Right atrium auricular region (tissue), 2 donors: ENCODE results near the gene THEM5. TPM values are rescaled to one million over a fixed set of nuclear protein-coding genes. Genes with fewer than 3 reads are reported as not detected.

ENCODE experiments used
- DNase-seq: peaks from one replicate; pipeline ENCODE4 v3.0.0-alpha.2; 2019; ENCODE audit warnings: low spot score
- H3K27ac ChIP-seq, 2 donors: fragments of 200-600 bp; sonication (generic); 1 replicate in 1 of 2; 2 replicates in 1 of 2; pipeline ENCODE4 v1.5.1; 2016 to 2019
- H3K27me3 ChIP-seq, 2 donors: fragments of 200-600 bp; sonication (generic); one replicate each; pipeline versions ENCODE4 v1.5.1 to v1.6.0; 2017 to 2019
- H3K36me3 ChIP-seq: fragments of 200-600 bp; sonication (generic); one replicate; pipeline ENCODE4 v1.5.1; 2016
- H3K4me1 ChIP-seq, 2 donors: fragments of 200-600 bp; sonication (generic); one replicate each; pipeline versions ENCODE4 v1.5.1 to v1.6.0; 2017 to 2019
- H3K4me3 ChIP-seq, 2 donors: fragments of 200-600 bp; sonication (generic); 1 replicate in 1 of 2; 2 replicates in 1 of 2; pipeline ENCODE4 v1.5.1; 2017 to 2019; ENCODE audit warnings: mild to moderate bottlenecking in 1 of 2, moderate library complexity in 1 of 2
- H3K9me3 ChIP-seq, 2 donors: fragments of 200-600 bp; sonication (generic); one replicate each; pipeline ENCODE4 v1.5.1; 2019
- total RNA-seq, 2 donors: library from RNA; depleted of rRNA; stranded (reverse); fragments of >200 nt; gene quantifications; one replicate each; pipeline ENCODE4 v1.1.0, GENCODE V29; 2016
- TF ChIP-seq, protein P1 (sequence below), 2 donors: fragments of 200-600 bp; sonication (generic); IDR thresholded peaks; one replicate each; pipeline ENCODE4 v1.5.1; 2019; ENCODE audit warnings: antibody characterized with exemption in 2 of 2

The THEM5 gene
- total RNA-seq, 2 donors from 2014 or later = not detected

DNA sequence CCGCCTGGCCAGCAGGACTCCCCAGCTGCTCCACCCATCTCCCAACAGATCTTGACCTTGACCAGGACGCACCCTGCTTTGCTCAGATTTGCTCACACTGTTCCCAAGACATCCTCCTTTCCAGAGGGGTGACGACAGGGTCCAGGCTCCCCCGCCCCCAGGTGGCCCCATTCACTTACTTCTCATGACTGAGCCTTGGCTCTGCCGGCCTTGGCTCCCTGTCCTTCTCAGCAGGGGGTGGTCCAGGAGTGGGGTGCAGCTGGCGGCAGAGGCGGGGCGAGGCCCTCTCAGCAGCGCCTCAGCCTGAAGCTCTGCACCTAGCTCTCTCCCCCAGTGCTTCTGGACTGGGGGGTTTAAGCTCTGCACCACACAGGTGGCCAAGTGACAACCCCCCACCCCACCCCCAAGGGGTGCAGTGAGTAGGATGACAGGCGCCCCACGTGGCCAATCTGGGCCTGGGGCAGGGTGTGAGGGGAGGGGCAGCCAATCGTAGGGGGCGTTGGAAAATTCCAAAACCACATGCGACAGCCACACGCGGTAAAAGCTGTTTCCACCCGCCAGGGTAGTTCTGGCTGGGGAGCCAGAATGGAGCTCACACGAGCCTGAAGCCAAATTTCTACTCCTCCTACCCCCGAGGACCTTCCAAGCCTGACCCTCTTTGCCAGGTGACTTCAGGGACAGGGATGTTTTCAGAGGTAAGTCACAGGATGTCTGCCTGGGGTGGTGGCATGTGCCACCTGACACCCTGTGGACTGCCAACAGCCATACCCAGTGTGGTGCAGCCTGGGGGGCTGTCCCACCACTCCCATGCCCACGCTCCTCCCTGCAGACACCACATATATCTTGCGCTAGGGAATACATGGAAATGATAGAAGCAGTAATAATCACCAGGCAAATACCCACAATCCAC, 27.5 kb downstream of the THEM5 start:
- Histone ChIP-seq H3K4me1 (peaks cover 0 to 23% of the 10 kb centered on the region in 2 donors), H3K27me3 (no peaks in the 10 kb centered on the region), H3K27ac (no peak overlapping the region), H3K9me3 (no peaks in the 10 kb centered on the region), H3K4me3 (no peak overlapping the region), H3K36me3 (no peaks in the 10 kb centered on the region)
- DNase-seq = no peak
- TF ChIP-seq, protein P1, sequence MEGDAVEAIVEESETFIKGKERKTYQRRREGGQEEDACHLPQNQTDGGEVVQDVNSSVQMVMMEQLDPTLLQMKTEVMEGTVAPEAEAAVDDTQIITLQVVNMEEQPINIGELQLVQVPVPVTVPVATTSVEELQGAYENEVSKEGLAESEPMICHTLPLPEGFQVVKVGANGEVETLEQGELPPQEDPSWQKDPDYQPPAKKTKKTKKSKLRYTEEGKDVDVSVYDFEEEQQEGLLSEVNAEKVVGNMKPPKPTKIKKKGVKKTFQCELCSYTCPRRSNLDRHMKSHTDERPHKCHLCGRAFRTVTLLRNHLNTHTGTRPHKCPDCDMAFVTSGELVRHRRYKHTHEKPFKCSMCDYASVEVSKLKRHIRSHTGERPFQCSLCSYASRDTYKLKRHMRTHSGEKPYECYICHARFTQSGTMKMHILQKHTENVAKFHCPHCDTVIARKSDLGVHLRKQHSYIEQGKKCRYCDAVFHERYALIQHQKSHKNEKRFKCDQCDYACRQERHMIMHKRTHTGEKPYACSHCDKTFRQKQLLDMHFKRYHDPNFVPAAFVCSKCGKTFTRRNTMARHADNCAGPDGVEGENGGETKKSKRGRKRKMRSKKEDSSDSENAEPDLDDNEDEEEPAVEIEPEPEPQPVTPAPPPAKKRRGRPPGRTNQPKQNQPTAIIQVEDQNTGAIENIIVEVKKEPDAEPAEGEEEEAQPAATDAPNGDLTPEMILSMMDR (IDR thresholded peaks at IDR 0.05) = no peak

- no peaks in the 10 kb centered on the region for H3K36me3 ChIP-seq
- H3K9me3 ChIP-seq = no peaks in the 10 kb centered on the region
- no peak overlapping the region for H3K4me3 ChIP-seq
- H3K27me3 ChIP-seq = no peaks in the 10 kb centered on the region
- no peak for DNase-seq
- no peak overlapping the region for H3K27ac ChIP-seq
- TF ChIP-seq, protein P1 (IDR thresholded peaks at IDR 0.05) = no peak
- H3K4me1 ChIP-seq = peaks cover 0 to 23% of the 10 kb centered on the region in 2 donors
Observed at GRCh38 chr1:151825204-151825603, 28.3 kb downstream of the THEM5 start.

GRCh38 chr1:151823175-151823574, 30.3 kb downstream of the THEM5 start:
- Histone ChIP-seq H3K4me3 (no peak overlapping the region), H3K27me3 (no peaks in the 10 kb centered on the region), H3K27ac (no peak overlapping the region), H3K36me3 (no peaks in the 10 kb centered on the region), H3K4me1 (peaks cover 0 to 3% of the 10 kb centered on the region in 2 donors), H3K9me3 (no peaks in the 10 kb centered on the region)
- no peak for DNase-seq
- TF ChIP-seq, protein P1 (IDR thresholded peaks at IDR 0.05) = no peak

- Histone ChIP-seq H3K27ac (no peak overlapping the region), H3K4me1 (no peaks in the 10 kb centered on the region), H3K4me3 (no peak overlapping the region), H3K36me3 (no peaks in the 10 kb centered on the region), H3K27me3 (no peaks in the 10 kb centered on the region), H3K9me3 (no peaks in the 10 kb centered on the region)
- TF ChIP-seq, protein P1 (IDR thresholded peaks at IDR 0.05) = no peak
- DNase-seq = no peak
Observed at GRCh38 chr1:151822404-151822803, 31.1 kb downstream of the THEM5 start.

DNA sequence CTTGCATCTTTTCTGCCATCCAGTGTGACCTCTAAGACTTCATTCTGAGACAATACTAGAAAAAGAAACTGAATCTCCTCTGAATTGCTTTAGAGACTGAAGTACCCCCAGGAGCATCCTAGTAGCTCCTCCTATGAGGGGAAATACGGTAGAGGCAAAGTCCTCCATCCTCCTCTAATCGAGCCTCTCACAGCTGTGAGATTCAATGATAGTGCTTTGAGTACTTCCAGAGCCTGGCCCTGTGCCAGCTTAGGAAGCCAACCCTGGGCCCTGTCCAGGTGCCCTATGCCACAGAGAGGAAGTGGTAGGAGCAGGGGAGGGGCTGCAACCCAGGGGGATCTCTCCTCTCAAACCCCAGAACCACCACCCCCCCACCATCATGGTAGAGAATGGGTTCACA, 32.6 kb downstream of the THEM5 start:
- Histone ChIP-seq H3K9me3 (no peaks in the 10 kb centered on the region), H3K4me3 (no peak overlapping the region), H3K4me1 (no peaks in the 10 kb centered on the region), H3K36me3 (no peaks in the 10 kb centered on the region), H3K27me3 (no peaks in the 10 kb centered on the region), H3K27ac (no peak overlapping the region)
- TF ChIP-seq, protein P1 (IDR thresholded peaks at IDR 0.05) = no peak
- no peak for DNase-seq
